Stimulated activated CD4-positive, alpha-beta T cell treated with anti-CD3 and anti-CD28 coated beads, TNF-alpha, amount 100 ng/mL, for 1 hour (primary cell): Measurements from ENCODE around the gene RAP1GAP2.
"Not testable (repeated sequence)": the region's sequence is repeated elsewhere in the genome, so short reads cannot be mapped to it uniquely, and the experiment has no call there.

Source experiments
- DNase-seq, 3 donors: peaks; one replicate each; pipeline ENCODE4 v3.0.0-alpha.2; 2020; ENCODE audit warnings: low read depth in 3 of 3, low spot score in 1 of 3

Gene RAP1GAP2

DNA sequence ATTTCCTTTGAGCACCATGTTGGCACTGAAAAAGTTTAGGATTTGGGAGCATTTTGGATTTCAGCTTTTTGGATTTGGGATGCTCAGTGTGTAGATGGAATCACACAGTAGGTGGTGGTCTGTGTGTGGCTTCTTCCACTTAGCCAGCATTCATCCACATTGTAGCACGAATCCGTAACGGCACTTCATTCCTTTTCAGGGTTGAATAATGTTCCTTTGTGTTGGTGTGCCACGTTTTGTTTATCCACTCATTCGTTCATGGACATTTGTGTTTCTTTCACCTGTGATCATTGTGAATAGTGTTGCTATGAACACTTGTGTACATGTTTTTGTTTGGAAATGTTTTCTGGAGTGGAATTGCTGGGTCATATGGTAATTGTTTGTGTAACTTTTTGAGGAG is 85.1 kb downstream of the RAP1GAP2 start:
- no peak for DNase-seq

DNA sequence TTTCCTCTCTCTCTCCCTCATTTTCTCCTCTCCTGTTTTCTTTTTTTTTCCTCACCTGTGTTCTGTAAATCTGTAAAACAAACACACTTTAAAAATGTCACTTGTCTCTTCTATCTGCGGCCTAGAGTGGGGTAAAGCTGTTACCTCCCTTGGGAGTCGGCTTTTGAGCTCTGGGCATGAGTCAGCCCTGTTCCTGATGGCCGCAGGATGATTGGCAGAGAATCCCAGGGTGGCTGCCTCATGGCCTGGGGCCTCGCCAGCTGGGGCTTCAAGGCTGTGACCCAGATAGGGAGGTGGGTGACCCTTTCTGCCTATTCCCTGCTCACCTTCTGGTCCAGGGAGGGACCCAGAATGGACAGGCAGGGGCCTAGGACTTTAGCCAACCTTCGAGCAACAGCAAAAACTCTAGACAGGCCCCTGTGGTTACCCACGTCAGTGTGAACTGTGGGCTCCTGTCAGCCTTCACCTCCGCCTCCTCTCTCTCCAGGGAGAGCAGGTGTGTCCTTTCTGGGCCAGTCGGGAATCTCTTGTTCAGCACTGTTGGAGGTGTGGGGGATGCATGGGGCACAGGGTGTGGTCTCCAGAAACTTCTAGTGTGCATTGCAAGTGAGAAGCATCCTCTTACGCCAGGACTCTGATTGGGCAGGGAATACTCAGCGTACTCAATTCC is 87.4 kb downstream of the RAP1GAP2 start:
- no peak for DNase-seq

DNA sequence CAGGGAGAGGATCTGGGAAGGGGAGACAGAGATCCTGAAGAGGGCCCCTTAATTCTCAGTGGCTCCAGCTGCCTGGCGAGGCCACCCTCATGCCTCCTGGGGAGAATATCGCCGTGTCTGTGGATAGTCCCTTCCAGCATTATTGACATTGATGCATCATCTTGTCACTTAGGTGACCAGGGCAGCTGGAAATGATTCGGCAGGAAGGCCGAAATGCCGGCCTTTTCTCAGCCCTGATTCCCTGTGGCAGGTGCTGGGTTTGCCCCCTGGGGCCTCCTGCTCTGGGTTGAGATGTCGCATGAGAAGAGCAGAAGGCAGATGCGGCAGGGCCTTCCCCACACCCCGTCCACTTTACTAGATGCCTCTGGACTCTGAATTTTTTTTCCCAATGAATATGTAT is 89.5 kb downstream of the RAP1GAP2 start:
- DNase-seq: no peak

DNA sequence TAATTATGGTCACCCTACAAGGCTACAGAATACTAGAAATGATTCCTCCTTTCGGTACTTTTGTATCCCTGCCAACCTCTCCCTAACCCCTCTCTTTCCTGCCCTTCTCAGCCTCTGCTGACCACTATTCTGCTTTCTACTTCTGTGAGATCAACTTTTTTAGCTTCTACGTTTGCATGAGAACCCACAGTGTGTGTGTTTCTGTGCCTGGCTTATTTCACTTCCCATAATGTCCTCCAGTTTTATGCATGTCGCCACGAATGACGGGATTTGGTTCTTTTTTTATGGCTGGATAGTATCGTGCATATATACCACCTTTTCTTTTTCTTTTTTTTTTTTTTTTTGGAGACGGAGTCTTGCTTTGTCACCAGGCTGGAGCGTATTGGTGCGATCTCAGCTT is 92.1 kb downstream of the RAP1GAP2 start:
- no peak for DNase-seq

DNA sequence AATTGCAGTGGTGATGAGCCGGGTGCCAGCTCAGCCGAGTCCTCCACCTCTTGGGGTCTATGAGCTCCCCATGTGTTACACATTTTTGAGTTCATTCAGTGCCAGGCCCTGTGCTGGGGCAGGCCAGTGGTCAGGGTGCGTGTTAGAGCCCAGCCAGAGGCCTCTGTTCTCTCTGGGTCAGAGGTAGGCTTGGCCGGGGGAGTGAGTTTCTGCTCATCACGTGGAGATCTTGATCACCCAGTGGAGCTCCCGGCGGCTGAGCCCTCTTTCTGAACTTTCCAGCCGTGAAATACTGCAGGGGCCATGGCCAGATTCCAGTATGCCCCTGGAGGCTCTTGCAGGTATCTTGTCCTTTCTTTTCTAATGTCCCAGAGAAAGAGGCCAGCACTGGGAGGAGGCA is 93.0 kb downstream of the RAP1GAP2 start:
- DNase-seq: no peak

DNA sequence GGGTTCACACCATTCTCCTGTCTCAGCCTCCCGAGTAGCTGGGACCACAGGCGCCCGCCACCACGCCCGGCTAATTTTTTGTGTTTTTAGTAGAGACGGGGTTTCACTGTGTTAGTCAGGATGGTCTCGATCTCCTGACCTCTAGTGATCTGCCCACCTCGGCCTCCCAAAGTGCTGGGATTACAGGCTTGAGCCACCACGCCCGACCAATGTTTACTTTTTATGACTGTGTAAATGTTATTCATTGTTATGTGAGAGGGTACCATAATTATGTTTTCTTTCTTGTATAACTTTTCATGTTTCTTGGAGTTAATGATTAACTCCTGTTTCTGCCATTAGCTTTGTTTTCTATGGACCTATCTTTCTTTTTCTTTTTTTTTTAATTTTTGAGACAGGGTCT is 94.5 kb downstream of the RAP1GAP2 start:
- not testable (repeated sequence) for DNase-seq

DNA sequence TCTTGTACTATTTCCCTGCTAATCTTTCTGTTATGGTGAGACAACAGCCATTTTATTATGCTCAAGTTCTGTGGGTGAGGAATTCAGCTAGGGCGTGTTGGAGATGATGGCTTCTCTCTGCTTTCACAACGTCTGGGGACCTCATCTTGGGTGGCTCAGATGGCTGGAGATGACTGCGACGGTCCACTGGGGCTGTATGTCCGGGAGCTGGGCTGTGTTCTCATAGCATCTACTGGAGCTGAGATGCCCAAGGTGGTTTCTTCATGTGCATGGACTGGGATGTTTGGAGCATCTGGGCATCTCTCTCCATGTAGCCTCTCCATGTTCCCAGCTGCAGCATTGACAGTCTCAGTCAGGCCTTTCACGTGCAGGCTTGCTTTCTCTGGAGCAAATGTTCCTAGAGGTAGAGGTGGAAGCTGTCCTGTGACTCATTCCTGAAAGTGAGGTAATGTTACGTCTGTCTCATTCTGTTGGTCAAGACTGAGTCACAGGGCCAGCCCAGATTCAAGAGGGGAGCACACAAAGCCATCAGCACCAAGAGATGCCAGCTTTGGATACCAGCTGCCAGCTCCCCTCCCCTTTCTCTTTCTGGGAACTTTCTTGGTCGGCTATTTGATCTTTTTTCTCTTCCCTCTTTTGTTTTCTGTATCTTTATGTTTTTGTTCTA is 96.2 kb downstream of the RAP1GAP2 start:
- DNase-seq: no peak

DNA sequence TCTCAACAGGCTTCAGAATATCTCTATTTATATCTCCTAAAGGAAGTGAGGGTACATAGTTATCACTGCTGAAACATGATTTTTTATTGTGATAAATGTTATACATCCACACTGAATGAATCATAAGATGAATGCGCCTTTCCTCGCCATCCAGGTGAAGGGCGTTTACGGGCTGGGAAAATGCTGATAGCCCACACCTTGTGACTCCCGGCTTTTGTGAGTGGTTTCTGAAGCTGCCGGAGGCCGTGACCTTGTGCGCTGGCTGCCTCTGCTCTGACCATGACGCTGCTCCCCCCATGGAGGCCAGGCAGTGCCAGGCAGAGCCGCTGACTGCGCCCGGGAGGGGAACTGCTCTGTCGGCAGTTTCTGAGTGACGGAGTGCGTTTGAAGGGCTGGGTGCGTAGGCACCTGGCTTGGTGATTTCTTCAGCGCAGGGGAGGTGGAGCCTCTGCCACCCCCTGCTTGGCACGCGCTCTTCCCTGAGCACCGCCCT is 97.2 kb downstream of the RAP1GAP2 start:
- no peak for DNase-seq

DNA sequence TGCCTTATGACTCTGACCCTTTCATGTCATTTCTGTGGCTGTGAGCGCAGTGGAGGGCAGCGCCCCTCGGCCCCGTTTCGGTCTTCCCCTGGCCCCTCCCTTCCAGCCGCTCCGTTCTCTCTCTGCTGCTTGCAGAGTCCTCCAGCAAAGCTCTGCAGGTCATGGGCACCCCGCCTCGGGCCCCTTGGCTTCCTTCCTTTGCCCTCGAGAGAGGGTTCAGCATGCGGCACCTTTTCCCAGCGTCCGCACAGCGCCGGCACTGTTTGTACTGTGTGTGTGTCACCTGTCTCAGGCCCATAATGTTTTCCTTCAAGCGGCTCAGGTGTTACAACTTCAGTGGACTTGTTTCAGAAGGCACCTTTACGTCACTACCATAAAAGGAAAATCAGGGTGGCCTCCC is 98.5 kb downstream of the RAP1GAP2 start:
- no peak for DNase-seq

DNA sequence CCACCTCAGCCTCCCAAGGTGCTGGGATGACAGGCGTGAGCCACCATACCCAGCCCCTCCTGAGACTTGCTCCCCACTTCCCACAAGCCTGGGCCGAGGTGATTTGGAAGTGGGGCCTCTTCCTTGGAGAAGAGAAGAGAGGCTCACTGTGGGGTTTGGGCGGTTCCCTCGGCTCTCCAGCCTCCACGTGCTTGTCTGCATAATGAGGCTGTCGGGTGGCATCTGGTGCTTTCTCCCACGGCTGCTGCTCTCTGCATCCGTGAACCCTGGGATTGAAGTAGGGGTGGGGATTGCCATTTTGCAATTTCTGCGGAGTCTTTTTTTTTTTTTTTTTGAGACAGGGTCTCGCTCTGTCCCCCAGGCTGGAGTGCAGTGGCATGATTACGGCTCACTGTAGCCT is 101.4 kb downstream of the RAP1GAP2 start:
- no peak for DNase-seq

DNA sequence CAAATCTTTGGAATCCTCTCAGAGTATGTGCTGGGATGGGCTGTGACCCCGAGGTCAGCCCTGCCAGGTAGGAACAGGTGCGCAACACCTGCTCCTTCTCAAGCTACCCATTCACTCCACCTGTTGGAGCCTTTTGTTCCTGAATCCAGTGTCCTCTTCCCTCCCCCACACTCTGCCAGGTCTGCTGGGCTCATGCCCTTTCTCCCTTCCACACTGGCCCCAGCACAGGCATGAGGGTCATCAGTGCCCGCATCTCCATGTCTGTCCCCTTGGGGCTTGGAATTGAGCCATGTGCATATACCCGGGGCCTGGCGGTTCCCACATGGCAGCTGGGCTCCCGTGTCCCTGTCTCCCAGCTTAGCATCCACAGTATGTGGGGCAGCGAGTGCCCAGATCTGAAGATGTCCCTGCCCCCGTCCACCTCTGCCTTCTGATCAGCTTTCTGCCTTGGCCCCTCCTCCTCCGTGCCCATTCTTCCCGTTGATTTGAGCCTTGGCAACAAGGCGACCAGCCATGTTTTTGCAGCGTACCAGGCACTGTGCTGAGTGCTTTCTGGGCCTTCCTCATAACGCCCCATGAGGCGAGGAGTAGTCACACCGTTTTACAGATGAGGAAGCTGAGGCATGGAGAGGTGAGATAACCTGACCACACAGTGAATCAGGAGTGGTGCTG is 102.2 kb downstream of the RAP1GAP2 start:
- no peak for DNase-seq

DNA sequence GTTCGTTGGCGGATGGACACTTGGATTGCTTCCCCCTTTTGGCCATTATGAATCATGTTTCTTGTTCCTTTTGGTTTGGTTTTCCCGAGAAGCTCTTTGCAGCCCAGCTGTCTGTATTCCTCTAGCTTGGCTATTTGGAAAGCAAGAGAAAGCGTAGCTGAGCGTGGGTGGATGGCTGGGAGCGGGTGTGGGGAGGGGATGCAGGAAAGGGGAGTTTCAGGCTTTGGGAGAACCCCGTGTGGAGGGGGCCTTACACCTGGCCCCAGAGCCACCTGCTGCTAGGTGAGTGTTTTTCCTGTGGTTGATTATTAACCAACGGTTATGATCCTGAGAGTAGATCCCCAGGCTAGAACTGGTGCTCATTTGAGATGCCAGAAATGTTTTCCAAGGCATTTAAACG is 103.7 kb downstream of the RAP1GAP2 start:
- no peak for DNase-seq

DNA sequence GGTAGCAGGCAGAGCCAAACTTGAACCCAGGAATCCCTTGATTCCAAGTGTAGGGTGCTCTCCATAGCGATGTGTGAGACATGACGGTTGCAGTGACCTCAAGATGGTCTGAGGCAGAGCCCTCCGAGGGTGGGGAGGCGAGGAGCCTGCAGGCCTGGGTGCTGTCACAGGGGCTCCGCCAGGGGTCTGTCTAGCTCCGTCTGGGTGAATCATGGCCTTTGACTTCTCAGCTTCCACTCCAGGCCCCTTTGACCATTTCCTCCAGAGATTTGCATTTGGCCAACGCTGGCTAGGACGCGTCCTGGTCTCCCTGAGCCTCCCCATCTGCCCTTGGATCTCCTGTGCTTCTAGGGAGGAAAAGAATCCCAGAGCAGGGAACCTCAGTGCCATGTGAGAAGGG is 104.6 kb downstream of the RAP1GAP2 start:
- no peak for DNase-seq

DNA sequence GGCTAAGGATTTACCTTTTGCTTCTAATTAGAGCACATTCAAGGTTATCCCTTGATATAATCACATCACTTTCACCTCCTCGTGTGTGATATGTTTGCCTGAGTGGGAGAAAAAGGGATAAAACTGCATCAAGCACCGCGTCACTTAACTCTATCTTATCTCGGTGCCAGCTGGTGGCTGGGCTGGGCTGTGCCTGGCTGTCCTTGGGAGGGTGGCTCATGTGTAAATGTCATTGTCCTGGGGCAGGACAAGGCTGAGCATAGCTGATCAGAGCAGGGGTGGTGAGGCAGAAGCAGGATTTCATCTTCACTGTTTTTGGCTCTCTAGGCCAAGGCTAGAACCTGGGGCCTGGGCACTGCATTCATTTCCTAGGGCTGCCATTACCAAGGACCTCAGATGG is 105.3 kb downstream of the RAP1GAP2 start:
- no peak for DNase-seq

DNA sequence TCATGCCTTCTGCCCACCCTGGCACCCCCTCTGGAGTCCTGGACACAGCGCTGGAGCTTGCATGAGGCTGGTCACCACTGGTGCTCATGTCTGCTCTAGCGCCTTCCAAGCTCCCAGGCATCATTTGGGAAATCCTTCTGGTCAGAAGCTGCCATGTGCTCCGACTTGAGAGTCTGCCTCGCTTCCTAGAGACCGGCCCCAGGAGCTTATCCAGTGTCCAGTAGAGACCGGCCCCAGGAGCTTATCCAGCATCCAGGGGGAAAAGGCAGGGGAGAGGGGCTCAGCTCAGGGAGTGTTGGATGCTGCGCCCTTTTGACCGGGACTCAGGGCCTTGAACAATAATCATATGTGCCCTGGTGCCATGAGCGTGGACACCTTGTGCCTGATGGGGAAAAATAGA is 106.3 kb downstream of the RAP1GAP2 start:
- DNase-seq: no peak

DNA sequence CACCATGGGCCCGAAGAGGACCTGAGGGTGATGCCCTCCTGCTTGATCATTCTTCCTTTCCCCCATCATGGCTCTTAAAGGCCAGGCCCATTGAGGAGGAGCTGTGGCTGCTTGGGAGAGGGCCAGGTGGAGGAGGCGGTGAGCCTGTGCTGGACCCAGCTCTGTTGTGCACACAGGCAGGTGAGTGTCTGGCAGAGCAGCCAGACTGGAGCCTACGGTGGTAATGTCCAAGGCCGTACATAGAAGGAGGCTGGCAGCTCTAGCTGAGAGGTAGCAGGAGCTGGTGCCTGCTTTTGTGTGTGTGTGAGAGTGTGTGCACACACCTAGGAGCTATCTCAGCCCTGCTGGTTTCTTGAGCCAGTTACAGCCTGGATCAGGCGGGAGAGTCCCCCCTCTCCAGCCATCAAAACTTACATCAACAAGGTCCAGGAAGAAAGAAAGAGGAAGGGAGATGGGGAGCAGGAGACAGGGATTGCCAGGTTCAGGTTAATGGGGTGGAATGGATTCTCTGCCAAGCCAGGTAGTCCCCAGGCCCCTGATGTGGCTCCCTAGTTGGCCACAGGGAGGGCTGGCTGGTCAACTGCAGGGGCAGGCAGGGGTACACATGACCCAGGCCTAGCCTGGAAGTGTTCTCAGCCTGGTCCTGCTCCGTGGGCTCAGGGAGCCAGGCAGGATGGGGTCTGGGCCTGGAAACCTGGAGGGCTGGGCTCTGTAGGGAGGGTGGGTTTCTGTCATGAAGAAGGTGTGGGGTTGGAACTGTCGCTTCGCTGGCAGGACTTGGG is 107.1 kb downstream of the RAP1GAP2 start:
- DNase-seq: no peak

DNA sequence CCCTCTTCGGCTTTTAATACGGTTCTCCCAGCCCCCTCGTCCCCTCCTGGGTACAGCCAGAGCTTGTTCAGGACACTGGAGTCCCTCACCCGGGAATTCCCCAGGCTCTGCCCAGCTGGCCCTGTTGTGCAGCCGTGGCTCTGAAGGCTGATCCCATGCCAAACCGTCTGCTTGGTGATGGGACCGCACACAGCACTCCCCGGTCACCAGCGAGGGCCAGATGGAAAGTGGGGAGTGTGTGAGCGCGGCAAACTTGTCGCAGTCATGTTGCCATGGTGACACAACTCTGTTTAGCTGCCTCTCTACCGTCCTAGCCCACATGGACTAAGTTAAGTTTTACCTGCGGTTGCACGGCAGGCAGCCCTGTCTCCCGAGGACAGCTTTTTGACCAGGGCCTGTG is 107.9 kb downstream of the RAP1GAP2 start:
- DNase-seq: no peak

DNA sequence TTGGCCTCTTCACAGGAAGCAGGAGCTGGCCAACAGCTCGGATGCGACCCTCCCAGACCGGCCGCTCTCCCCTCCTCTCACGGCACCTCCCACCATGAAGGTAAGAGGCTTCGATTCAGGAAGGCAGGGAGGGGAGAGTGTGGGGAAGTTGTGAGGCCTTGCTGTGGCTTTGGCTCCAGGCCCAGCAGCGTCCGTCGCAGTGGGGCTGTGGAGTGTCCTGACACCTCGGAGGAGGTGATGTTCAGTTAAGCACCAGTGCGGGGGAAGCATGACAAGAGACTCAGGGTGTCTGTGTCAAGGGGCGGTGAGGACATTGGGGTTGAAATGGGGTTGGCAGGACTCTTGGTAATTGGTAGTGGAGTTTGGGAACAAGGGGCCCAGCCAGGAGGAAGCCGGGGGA is 109.0 kb downstream of the RAP1GAP2 start:
- no peak for DNase-seq

DNA sequence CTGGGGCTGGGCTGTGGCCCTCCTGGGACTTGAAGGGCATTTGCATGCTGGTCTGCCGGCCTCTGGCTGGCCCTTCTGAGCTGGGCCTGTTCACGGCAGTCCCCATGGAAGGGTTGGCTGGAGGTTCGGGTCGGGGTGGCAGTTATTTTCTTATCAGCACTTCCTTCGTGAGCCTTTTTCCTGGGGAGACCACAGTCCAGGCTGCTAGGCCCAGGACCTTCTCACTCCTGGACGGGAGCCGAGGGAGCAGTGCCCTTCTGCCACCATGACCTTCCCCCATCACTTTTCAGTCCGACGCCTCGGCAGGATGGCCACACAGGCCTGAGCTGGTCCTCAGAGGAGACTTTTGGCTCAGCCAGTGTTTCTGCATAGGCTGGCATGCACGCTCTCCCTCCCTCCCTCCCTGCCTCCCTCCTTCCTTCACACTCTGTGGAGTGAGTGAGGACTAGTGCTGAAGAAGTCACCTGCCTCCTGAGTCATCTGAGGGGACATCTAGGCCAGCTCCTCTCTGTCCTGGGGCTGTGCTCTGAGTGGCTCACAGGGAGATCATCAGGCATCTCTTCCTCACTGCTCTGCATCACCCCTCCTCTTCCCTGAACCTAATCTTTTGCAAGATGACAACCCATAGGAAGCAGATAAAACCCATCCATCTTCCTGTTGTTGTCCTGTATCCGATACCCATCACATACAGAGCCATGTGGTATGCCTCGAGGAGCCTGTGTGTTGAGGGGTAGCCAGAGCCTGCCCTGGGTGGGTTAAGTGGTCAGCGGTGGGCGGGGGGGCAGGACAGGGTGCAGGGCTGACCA is 109.7 kb downstream of the RAP1GAP2 start:
- DNase-seq: no peak

DNA sequence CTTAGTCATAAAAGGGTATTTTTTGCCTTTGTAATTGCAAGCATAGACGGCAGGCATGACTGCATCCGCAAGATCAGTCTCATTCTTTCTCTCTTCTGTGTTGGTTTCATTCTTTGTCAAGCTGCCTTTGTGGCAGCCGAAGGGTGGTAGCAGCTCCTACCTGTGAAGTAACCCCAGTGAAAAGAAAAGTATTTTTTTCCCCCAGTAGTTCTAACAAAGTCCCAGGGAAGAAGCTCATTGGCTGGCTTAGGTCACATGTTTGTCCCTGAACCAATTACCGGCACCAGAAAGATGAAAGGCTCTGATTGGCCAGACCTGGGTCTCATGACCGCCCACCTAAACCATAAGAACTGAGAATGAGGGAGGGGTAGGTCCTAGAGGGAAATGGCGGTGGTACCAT is 110.7 kb downstream of the RAP1GAP2 start:
- DNase-seq: no peak
